Psoas muscle (tissue), 8 donors: ENCODE data around the gene OSBP. TPM values are rescaled to one million over a fixed set of nuclear protein-coding genes. Genes with fewer than 3 reads are reported as not detected.

Experiments
- ATAC-seq, 4 donors: fragments of 200-7000 bp; cut with Tn5 transposase; one replicate each; pipeline ENCODE4 v1.9.1; 2020; ENCODE audit warnings: moderate library complexity in 3 of 4, mild to moderate bottlenecking in 2 of 4
- DNase-seq, 2 donors: peaks; one replicate each; pipeline ENCODE4 v3.0.0-alpha.2; 2020
- H3K27ac ChIP-seq: fragments of 200-600 bp; one replicate; pipeline ENCODE4 v1.8.0; 2022
- H3K27me3 ChIP-seq, 3 donors: fragments of 200-600 bp in 1 of 3; one replicate each; pipeline versions ENCODE4 v1.6.1 to v1.8.0; 2013 to 2022; ENCODE audit warnings: low read length in 2 of 3, mild to moderate bottlenecking in 2 of 3, moderate library complexity in 1 of 3; ENCODE audit not compliant: insufficient read depth in 3 of 3
- H3K36me3 ChIP-seq, 2 donors: fragments of 200-600 bp in 1 of 2; one replicate each; pipeline versions ENCODE4 v1.6.1 to v1.8.0; 2013 to 2022; ENCODE audit warnings: low read depth in 1 of 2, mild to moderate bottlenecking in 1 of 2, moderate library complexity in 1 of 2; ENCODE audit not compliant: insufficient read depth in 1 of 2
- H3K4me1 ChIP-seq: fragments of 200-600 bp; one replicate; pipeline ENCODE4 v1.8.0; 2022
- H3K4me3 ChIP-seq: fragments of 200-600 bp; one replicate; pipeline ENCODE4 v1.8.0; 2022; ENCODE audit warnings: mild to moderate bottlenecking
- H3K9me3 ChIP-seq: fragments of 200-600 bp; one replicate; pipeline ENCODE4 v1.8.0; 2022
- WGBS, 3 donors: extraction: QIAGEN DNeasy Blood & Tissue Kit; methylation state at CpG; one replicate each; pipeline versions ENCODE4 v1.1.6 to v1.1.7; 2013; 5-methylcytosine and 5-hydroxymethylcytosine counted together
- intact Hi-C, 2 donors: fragments of 100-400 bp; cut with DNase I; formaldehyde crosslinking; loops; one replicate each; pipeline versions ENCODE4 v1.11.0 to v1.14.2; 2022
- polyA plus RNA-seq, 3 donors: library from polyadenylated mRNA; stranded (reverse); fragments of 200-250 nt; gene quantifications; one replicate each; pipeline ENCODE4 v1.2.3, GENCODE V29; 2013
- total RNA-seq, 4 donors: library from RNA; stranded (reverse); fragmentation: NEBNext Ultra II Directional in 2 of 4; extraction: Animal tissue kit (Norgen Biotek cat#: 25700) in 2 of 4; gene quantifications; one replicate each; pipeline versions ENCODE4 v1.2.1 to v1.2.4, GENCODE V29; 2021 to 2023
- TF ChIP-seq, protein P1 (sequence below): fragments of 200-600 bp; IDR thresholded peaks from one replicate; pipeline ENCODE4 v1.8.0; 2022; ENCODE audit warnings: antibody characterized with exemption
- donor health status: healthy with polysubstance abuse.
- donor health status: DM: no; HTN: no; CAD: no; lungs with moderate emphysema.
- donor health status: Bipolar disorder and iron deficiency.
- donor health status: healthy.
- donor health status: DM: yes; HTN: yes; CAD: no.
- donor health status: DM: no; HTN: no; CAD: no.
- donor health status: DM: no; HTN: no; CAD: no.
- donor health status: DM: yes; HTN: yes; CAD: no.

The OSBP gene
- total and polyA plus RNA-seq, 7 donors = 12.9 to 51.2 (median 43.3) TPM

DNA sequence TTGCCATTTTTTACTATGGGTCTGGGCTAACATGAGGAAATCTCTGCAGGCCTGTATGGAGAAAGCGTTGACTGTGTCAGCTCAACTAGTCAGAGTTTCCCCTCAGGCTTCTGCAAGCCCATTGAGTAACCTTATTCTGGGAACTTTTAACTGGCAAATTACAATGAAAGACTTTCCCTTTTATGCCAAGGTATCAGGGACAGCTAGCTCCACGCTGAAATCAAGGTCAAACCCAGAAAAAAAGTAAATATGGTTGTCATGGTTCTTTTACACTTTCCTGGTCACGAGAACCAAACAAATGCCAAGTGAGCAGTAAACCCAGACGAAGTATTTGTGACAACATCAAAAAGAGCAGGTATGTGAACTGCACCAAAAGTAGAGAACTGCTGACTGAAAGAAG, 13.8 kb downstream of the OSBP start:
- TF ChIP-seq, protein P1, sequence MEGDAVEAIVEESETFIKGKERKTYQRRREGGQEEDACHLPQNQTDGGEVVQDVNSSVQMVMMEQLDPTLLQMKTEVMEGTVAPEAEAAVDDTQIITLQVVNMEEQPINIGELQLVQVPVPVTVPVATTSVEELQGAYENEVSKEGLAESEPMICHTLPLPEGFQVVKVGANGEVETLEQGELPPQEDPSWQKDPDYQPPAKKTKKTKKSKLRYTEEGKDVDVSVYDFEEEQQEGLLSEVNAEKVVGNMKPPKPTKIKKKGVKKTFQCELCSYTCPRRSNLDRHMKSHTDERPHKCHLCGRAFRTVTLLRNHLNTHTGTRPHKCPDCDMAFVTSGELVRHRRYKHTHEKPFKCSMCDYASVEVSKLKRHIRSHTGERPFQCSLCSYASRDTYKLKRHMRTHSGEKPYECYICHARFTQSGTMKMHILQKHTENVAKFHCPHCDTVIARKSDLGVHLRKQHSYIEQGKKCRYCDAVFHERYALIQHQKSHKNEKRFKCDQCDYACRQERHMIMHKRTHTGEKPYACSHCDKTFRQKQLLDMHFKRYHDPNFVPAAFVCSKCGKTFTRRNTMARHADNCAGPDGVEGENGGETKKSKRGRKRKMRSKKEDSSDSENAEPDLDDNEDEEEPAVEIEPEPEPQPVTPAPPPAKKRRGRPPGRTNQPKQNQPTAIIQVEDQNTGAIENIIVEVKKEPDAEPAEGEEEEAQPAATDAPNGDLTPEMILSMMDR = no peak
- ATAC-seq (no peak), DNase-seq (no peak)
- Histone ChIP-seq H3K27ac (no peak overlapping the region), H3K27me3 (no peaks in the 10 kb centered on the region), H3K4me3 (no peak overlapping the region), H3K36me3 (peaks cover 27 to 100% of the 10 kb centered on the region in 2 donors), H3K9me3 (no peaks in the 10 kb centered on the region), H3K4me1 (peaks cover 29% of the 10 kb centered on the region)
- intact Hi-C loops = loop anchor here in 1 of 2 donors (5.0 kb wide), 1 partner anchor 66 kb away; the partner anchor contains the start of gene PATL1
- WGBS, 3 donors = 71 to 87% (median 75%) methylated on average over 4 of the region's 4 CpGs

DNA sequence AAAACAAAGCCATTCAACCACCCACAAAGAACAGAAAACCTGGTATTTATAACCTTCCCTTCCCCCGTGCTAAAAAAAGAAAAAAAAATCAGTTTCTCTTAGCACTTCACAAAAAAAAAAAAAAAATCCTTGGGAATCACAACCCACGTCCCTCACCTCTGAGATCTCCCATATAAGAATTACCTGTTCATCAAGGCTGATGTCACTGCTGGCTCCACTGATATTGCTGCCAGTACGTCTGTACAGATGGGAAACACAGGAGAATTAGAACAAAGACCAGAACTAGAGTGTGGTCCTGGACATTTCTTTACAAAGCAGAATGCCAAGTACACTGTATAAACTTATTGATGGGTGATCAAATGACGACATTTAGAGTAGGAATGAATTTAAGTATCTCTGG, 14.9 kb downstream of the OSBP start:
- DNase-seq = no peak

DNA sequence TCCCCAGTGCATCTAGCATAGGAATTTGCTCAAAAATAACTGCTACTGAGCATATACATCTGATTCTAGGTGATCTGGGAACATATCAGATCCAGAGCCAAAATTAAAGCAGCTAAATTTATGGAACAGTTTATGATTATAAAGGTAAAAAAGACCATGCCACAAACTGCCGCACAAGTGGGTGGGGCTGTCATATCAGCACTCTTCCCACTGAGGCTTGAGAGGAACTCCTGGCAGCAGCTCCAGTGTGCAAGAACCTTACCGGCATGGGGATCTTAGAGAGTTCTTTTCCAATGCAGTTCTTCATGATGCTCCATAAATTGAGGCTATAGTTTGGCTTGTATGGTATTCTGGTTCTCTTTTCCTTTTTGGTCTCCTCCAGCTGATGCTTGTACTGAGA, 15.3 kb downstream of the OSBP start:
- ATAC-seq = no peak
- no peaks in the 10 kb centered on the region for H3K9me3 ChIP-seq
- TF ChIP-seq, protein P1 = no peak
- no peak overlapping the region for H3K4me3 ChIP-seq
- H3K27ac ChIP-seq = no peak overlapping the region
- intact Hi-C loops = loop anchor here in 1 of 2 donors (5.0 kb wide), 1 partner anchor 67 kb away; the partner anchor contains the start of gene PATL1
- H3K36me3 ChIP-seq = peaks cover 27 to 100% of the 10 kb centered on the region in 2 donors
- 88 to 98% (median 90%) methylated on average over 2 of the region's 2 CpGs for WGBS, 3 donors
- H3K4me1 ChIP-seq = peaks cover 13% of the 10 kb centered on the region
- no peak for DNase-seq
- H3K27me3 ChIP-seq = no peaks in the 10 kb centered on the region

More for the DNA sequence above, 14.9 kb downstream of the OSBP start:
- H3K4me1 ChIP-seq = peaks cover 17% of the 10 kb centered on the region
- H3K27ac ChIP-seq = no peak overlapping the region
- 80 to 91% (median 86%) methylated on average over 4 of the region's 4 CpGs for WGBS, 3 donors
- ATAC-seq = no peak
- peaks cover 27 to 100% of the 10 kb centered on the region in 2 donors for H3K36me3 ChIP-seq
- H3K9me3 ChIP-seq = no peaks in the 10 kb centered on the region
- intact Hi-C loops = loop anchor here in 1 of 2 donors (5.0 kb wide), 1 partner anchor 67 kb away; the partner anchor contains the start of gene PATL1
- TF ChIP-seq, protein P1 = no peak
- no peak overlapping the region for H3K4me3 ChIP-seq
- H3K27me3 ChIP-seq = no peaks in the 10 kb centered on the region

DNA sequence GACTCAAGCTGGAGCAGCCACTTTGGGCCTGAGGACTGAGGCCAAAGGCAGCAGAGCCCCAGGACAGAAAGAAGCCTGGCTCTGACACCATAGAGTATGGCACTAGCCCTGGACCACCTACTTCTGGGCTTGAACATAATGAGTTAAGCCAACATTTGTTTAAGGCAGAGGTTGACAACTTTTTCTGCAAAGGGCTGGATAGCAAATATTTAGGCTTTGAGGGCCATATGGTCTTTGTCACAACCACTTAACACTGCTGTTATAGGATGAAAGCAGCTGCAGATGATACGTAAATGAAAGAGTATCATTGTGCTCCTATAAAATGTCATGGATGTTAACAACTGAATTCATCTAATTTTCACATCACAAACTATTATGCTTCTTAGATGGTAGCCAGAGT, 16.6 kb downstream of the OSBP start:
- Histone ChIP-seq H3K9me3 (no peaks in the 10 kb centered on the region), H3K27ac (no peak overlapping the region), H3K4me1 (peaks cover under 1% of the 10 kb centered on the region), H3K4me3 (no peak overlapping the region), H3K27me3 (no peaks in the 10 kb centered on the region), H3K36me3 (peaks cover 23 to 100% of the 10 kb centered on the region in 2 donors)
- ATAC-seq = no peak
- TF ChIP-seq, protein P1 = no peak
- DNase-seq = no peak
- 88 to 97% (median 96%) methylated on average over 1 of the region's 1 CpG for WGBS, 3 donors
- intact Hi-C loops = loop anchor here in 1 of 2 donors (5.0 kb wide), 1 partner anchor 53 kb away; no protein-coding TSS in a partner anchor

DNA sequence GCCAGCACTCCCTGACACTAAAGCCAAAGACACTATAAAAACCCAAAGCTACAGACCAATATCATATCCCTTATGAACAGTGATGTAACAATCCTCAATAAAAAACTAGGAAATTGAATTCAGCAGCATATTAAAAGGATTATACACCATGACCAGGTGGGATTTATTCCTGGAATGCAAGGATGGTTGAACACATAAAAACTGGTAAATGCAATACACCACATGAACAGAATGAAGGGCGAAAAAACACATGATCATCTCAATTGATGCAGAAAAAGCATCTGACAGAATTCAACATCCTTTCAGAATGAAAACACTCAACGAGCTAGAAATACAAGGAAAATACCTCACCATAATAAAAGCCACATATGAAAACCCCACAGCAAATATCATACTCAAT, 31.3 kb downstream of the OSBP start:
- TF ChIP-seq, protein P1 = no peak
- peaks cover 4% of the 10 kb centered on the region for H3K9me3 ChIP-seq
- H3K36me3 ChIP-seq = peaks cover 3 to 89% of the 10 kb centered on the region in 2 donors
- intact Hi-C loops = loop anchor here in 1 of 2 donors (5.0 kb wide), 1 partner anchor 58 kb away; no protein-coding TSS in a partner anchor
- no peaks in the 10 kb centered on the region for H3K27me3 ChIP-seq
- no peak for ATAC-seq
- no peak for DNase-seq
- 95 to 98% (median 97%) methylated on average over 2 of the region's 2 CpGs for WGBS, 3 donors
- H3K27ac ChIP-seq = no peak overlapping the region
- H3K4me3 ChIP-seq = no peak overlapping the region
- no peaks in the 10 kb centered on the region for H3K4me1 ChIP-seq
